ENCODE data around the gene TXNL4A. TPM values are rescaled to one million over a fixed set of nuclear protein-coding genes. Genes with fewer than 3 reads are reported as not detected.

Gene TXNL4A
- total RNA-seq, 1 experiment from 2014 or later, result 75.9 TPM

- intact Hi-C loops (cut with micrococcal nuclease; ENCODE audit: unreplicated experiment), result loop anchor here (10.0 kb wide), 2 partner anchors 55 to 135 kb away; partner anchors contain the start of gene RBFA
- Mint-ChIP-seq H3K27me3 (ENCODE audit: unreplicated experiment) (no peaks in the 10 kb centered on the region), H3K27ac (ENCODE audit: unreplicated experiment) (no peak overlapping the region), H3K36me3 (ENCODE audit: insufficient read depth, unreplicated experiment) (peaks cover 19% of the 10 kb centered on the region), H3K9me3 (ENCODE audit: low read depth, unreplicated experiment) (no peaks in the 10 kb centered on the region), H3K4me1 (ENCODE audit: low read depth, unreplicated experiment) (peaks cover 18% of the 10 kb centered on the region), H3K4me3 (ENCODE audit: low read depth, unreplicated experiment) (no peak overlapping the region)
- CTCF ChIA-PET, result no interaction called here
- TF ChIP-seq, protein P1, sequence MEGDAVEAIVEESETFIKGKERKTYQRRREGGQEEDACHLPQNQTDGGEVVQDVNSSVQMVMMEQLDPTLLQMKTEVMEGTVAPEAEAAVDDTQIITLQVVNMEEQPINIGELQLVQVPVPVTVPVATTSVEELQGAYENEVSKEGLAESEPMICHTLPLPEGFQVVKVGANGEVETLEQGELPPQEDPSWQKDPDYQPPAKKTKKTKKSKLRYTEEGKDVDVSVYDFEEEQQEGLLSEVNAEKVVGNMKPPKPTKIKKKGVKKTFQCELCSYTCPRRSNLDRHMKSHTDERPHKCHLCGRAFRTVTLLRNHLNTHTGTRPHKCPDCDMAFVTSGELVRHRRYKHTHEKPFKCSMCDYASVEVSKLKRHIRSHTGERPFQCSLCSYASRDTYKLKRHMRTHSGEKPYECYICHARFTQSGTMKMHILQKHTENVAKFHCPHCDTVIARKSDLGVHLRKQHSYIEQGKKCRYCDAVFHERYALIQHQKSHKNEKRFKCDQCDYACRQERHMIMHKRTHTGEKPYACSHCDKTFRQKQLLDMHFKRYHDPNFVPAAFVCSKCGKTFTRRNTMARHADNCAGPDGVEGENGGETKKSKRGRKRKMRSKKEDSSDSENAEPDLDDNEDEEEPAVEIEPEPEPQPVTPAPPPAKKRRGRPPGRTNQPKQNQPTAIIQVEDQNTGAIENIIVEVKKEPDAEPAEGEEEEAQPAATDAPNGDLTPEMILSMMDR (IDR thresholded peaks at IDR 0.05; ENCODE audit: unreplicated experiment), result no peak
- BruUV-seq (replicated peaks), result no TSS peak
- DNase-seq, result no peak
Measured at GRCh38 chr18:79979843-79980242, 8.5 kb downstream of the TXNL4A start.

- H3K4me3 Mint-ChIP-seq (ENCODE audit: low read depth, unreplicated experiment), result no peak overlapping the region
- DNase-seq, result no peak
- CTCF ChIA-PET, result no interaction called here
- peaks cover 24% of the 10 kb centered on the region for H3K36me3 Mint-ChIP-seq (ENCODE audit: insufficient read depth, unreplicated experiment)
- H3K4me1 Mint-ChIP-seq (ENCODE audit: low read depth, unreplicated experiment), result no peaks in the 10 kb centered on the region
- H3K9me3 Mint-ChIP-seq (ENCODE audit: low read depth, unreplicated experiment), result no peaks in the 10 kb centered on the region
- no peaks in the 10 kb centered on the region for H3K27me3 Mint-ChIP-seq (ENCODE audit: unreplicated experiment)
- intact Hi-C loops (cut with micrococcal nuclease; ENCODE audit: unreplicated experiment), result no loop called here
- H3K27ac Mint-ChIP-seq (ENCODE audit: unreplicated experiment), result no peak overlapping the region
- TF ChIP-seq, protein P1 (IDR thresholded peaks at IDR 0.05; ENCODE audit: unreplicated experiment), result no peak
- no TSS peak for BruUV-seq (replicated peaks)
Measured at GRCh38 chr18:79975985-79976680, 12.2 kb downstream of the TXNL4A start.

DNA sequence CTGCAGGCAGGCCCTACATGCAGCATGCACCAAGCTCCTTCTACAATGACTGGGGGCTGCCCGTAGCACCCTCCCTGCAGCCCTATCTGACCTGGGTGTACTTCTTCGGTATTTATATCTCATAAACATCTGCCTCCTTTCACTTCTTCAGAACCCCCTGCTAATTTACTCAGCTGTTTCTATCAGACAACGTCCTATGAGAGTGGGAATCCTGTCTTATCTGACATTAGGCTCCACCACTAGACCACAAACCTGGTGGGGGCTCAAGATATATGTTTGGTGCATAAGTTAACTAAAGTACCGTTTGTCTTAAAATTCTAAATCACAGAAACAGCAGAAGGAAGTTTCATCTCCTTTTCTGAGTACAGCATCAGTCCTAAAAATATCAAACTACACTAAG lies 13.3 kb downstream of the TXNL4A start:
- H3K27ac Mint-ChIP-seq (ENCODE audit: unreplicated experiment), result no peak overlapping the region
- DNase-seq, result no peak
- H3K4me3 Mint-ChIP-seq (ENCODE audit: low read depth, unreplicated experiment), result no peak overlapping the region
- TF ChIP-seq, protein P1 (IDR thresholded peaks at IDR 0.05; ENCODE audit: unreplicated experiment), result no peak
- H3K4me1 Mint-ChIP-seq (ENCODE audit: low read depth, unreplicated experiment), result no peaks in the 10 kb centered on the region
- peaks cover 27% of the 10 kb centered on the region for H3K36me3 Mint-ChIP-seq (ENCODE audit: insufficient read depth, unreplicated experiment)
- no TSS peak for BruUV-seq (replicated peaks)
- intact Hi-C loops (cut with micrococcal nuclease; ENCODE audit: unreplicated experiment), result no loop called here
- no peaks in the 10 kb centered on the region for H3K9me3 Mint-ChIP-seq (ENCODE audit: low read depth, unreplicated experiment)
- no peaks in the 10 kb centered on the region for H3K27me3 Mint-ChIP-seq (ENCODE audit: unreplicated experiment)
- CTCF ChIA-PET, result no interaction called here

DNA sequence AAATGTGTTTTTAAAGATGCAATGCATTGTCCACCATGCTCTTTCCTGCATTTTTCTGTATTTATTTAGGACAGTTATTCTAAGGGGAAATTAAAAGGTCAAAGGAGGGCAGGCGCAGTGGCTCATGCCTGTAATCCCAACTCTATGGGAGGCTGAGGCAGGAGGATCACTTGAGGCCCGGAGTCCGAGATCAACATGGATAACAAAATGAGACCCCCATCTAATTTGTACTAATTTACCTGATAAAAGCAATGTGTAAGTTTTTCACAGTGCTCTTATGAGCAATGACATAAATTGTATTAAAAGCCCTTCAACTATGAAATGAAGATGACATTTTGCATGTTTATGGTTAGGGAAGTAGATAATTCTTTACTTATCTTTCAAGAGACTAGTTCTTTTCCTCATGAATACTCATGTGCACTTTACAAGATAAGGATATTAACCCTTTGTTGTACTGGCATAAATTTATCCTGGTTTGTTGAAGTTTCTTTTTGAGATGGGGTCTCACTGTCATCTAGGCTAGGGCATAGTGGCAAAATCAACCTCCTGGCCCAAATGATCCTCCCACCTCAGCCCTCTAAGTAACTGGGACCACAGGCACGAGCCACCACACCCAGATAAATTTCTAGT lies 14.2 kb downstream of the TXNL4A start:
- H3K27ac Mint-ChIP-seq (ENCODE audit: unreplicated experiment), result no peak overlapping the region
- H3K9me3 Mint-ChIP-seq (ENCODE audit: low read depth, unreplicated experiment), result no peaks in the 10 kb centered on the region
- H3K4me1 Mint-ChIP-seq (ENCODE audit: low read depth, unreplicated experiment), result no peaks in the 10 kb centered on the region
- no peak overlapping the region for H3K4me3 Mint-ChIP-seq (ENCODE audit: low read depth, unreplicated experiment)
- H3K36me3 Mint-ChIP-seq (ENCODE audit: insufficient read depth, unreplicated experiment), result peaks cover 29% of the 10 kb centered on the region
- no TSS peak for BruUV-seq (replicated peaks)
- DNase-seq, result no peak
- CTCF ChIA-PET, result no interaction called here
- intact Hi-C loops (cut with micrococcal nuclease; ENCODE audit: unreplicated experiment), result no loop called here
- no peaks in the 10 kb centered on the region for H3K27me3 Mint-ChIP-seq (ENCODE audit: unreplicated experiment)
- TF ChIP-seq, protein P1 (IDR thresholded peaks at IDR 0.05; ENCODE audit: unreplicated experiment), result no peak
